Measurements from ENCODE around the gene REV1.

Gene REV1

GRCh38 chr2:99448556-99448955 lies 41.3 kb downstream of the REV1 start:
- no peak for DNase-seq (ENCODE audit: low spot score)

DNA sequence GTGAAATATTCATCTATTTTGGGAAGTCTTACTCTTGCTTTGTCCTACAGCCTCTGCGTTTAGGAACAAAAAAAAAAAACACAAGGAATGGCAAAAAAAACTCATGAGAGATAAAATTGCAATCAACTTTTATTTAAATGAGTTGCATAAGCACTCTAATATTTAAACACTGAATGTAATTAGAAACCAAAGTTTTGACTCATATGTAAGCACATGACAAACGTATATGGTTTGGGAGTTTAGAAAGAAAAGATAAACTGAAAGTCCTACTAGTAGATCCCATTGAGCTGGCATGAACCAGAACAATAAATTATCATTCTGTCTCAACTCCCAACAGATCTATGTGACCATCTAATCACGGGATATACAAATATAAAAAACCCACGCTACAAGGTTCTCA lies 44.8 kb downstream of the REV1 start:
- no peak for DNase-seq (ENCODE audit: low spot score)

DNA sequence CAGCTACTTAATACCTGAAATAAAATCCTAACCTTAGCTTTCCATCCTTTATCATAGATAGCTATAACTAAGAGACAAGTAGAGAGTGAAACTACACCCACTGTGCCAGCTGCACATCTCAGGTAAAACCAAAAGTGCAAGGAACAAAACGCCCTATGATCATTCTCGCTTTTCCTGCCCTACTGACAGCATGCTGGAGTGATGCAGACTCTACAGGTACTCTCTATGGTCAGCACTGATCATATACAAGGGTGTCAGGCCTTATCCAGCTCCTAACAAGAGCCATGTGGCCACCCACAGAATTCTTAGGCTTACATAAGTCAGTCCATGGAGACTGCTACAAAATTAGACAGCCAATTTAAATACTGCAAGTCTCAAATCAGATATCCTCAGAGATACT lies 45.6 kb downstream of the REV1 start:
- DNase-seq (ENCODE audit: low spot score): no peak

DNA sequence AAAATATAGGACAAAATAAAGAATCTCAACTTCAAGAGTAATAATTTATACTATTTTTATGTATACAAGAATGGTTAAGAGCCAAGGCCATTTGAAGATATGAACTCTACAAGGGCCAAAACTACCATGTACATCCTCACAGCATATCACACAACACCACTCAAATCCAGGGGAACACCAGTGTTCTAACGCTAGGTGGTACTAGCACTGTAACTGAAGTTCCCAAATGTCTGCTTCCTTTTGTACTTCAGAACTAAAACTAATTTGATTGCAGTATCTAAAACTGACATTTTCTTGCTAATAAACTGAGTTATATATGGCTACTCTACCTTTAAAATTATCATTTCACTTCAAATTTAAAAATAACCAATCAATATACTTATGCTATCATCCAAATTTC lies 47.0 kb downstream of the REV1 start:
- no peak for DNase-seq (ENCODE audit: low spot score)

GRCh38 chr2:99439971-99440505 lies 49.8 kb downstream of the REV1 start:
- DNase-seq (ENCODE audit: low spot score): no peak

GRCh38 chr2:99436874-99437273 lies 52.9 kb downstream of the REV1 start:
- no peak for DNase-seq (ENCODE audit: low spot score)

GRCh38 chr2:99433340-99433739 lies 56.5 kb downstream of the REV1 start:
- DNase-seq (ENCODE audit: low spot score): no peak

- DNase-seq (ENCODE audit: low spot score): no peak
These were observed 58.1 kb downstream of the REV1 start for GRCh38 chr2:99431587-99432275.

- no peak for DNase-seq (ENCODE audit: low spot score)
These were observed 59.1 kb downstream of the REV1 start for GRCh38 chr2:99430614-99431291.

DNA sequence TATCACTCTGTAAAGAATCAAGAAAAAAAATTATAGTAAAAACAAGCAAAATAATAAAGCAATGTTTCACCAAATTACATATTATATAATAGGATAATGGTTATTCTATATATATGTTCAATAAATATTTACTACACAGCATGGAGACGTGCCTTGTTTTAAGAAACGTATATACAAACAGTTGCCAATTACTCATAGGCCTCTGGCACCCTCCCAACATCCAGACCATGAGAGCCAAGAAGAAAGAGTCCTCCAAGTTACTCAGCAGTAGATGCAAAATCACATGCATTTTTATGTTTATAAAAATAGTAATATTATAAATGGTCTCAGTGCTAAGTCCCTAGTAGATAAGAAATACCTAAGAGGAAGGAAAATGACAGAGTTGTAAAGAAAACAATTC lies 64.8 kb downstream of the REV1 start:
- DNase-seq (ENCODE audit: low spot score): no peak

- DNase-seq (ENCODE audit: low spot score): no peak
These were observed 65.4 kb downstream of the REV1 start for GRCh38 chr2:99424371-99424770.

DNA sequence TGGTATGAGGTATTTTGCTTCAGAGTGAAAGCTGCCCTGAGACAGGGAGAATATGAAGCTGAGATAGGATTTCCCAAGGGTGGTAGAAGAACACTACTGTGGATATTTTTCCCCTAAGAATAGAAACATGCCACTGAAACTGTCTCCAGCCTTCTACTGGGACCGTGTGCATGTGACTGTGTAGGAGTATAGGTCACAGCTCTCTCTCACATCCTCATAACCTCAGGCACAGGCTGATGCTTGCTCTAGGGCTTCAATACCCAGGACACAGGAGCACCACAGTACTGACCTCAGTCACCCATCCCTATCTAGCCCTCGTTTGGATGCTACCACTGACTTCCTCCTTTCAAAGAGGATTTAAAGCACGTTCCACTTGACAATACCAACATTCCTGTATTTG lies 67.2 kb downstream of the REV1 start:
- DNase-seq (ENCODE audit: low spot score): no peak

GRCh38 chr2:99421469-99421868 lies 68.3 kb downstream of the REV1 start:
- no peak for DNase-seq (ENCODE audit: low spot score)

GRCh38 chr2:99420751-99421299 lies 69.0 kb downstream of the REV1 start:
- DNase-seq (ENCODE audit: low spot score): no peak

DNA sequence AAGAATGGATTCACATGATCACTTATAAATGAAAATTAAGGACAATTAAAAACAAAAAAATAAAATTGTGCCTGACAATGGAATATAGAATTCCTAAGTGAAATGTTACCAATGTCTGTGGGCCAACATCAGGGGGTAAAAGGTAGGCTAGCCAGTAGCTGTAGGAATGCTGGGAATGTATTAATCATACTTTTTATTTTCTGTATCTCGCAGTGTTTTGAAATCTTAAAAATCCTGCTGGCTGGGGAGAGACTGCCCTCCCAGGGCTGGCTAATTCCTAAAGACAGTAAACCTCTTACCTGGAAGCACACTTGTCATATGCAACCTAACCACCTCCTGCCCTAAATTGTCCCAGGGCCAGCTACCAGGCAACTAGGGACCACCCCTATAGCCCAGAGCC lies 69.8 kb downstream of the REV1 start:
- no peak for DNase-seq (ENCODE audit: low spot score)

- no peak for DNase-seq (ENCODE audit: low spot score)
These were observed 72.4 kb downstream of the REV1 start for GRCh38 chr2:99417396-99417795.

- no peak for DNase-seq (ENCODE audit: low spot score)
These were observed 75.3 kb downstream of the REV1 start for GRCh38 chr2:99414566-99414965.

- no peak for DNase-seq (ENCODE audit: low spot score)
These were observed 79.5 kb downstream of the REV1 start for GRCh38 chr2:99410276-99410675.

DNA sequence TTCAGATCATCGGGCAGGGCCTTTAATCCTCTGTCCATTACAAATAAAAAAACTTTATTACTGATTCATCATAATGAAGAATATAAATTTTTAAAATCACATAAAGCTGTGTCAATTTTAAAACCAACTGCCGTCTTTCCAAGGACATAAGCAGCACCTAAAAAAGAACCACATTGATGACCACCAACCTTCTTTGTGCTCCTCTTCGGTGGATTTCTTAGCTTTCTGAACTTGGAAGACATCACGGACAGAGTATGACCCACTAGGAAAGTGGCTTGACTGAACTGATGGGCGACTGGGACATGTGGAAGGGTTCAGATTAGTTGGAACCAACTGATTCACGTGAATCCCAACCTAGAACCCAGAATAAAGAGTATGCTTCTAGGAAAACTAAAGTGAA lies 83.7 kb downstream of the REV1 start:
- DNase-seq (ENCODE audit: low spot score): no peak

- DNase-seq (ENCODE audit: low spot score): no peak
These were observed 84.8 kb downstream of the REV1 start for GRCh38 chr2:99404797-99405669.

DNA sequence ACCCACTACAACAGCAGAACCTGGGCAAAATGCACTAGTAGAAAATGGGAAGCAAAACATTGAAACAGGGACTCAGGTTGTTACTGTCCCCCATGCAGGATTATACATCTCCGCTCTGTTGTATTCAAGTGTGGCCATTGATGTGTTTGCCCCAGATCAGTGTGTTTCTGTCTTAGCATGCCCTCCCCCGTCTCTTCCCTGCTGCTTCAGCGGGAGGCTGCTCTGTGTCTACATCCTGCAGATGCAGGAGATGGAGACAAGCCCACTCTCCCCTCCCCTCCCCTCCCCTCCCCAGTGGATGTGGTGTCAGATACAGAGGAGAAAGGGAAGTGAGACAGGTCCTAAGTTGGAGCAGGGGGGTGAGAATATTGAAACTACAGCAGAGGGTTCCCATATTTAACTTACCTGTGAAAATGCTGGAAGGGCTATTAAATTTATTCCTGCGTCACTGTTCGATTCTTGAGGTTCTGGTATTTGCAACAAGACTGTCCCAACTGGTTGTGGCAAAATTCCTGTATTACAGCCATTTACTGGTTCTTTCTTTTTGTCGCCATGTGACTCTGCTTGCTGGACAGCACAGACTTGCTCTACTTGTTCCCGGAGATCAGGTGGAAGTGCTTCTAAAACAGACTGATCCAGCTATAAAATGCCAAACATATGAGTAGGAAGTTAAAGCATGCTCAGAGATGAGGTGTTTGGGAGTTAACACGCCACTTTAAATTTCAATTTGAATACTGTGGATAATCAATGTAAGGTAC lies 85.6 kb downstream of the REV1 start:
- DNase-seq (ENCODE audit: low spot score): no peak

- DNase-seq (ENCODE audit: low spot score): no peak
These were observed 86.3 kb downstream of the REV1 start for GRCh38 chr2:99403524-99403923.
